Right lobe of liver (tissue), 4 donors: ENCODE measurements around the gene HKDC1.

ENCODE experiments used
- POLR2A ChIP-seq: fragments of 450-650 bp; IDR thresholded peaks from one replicate; pipeline ENCODE4 v1.6.1; 2017; ENCODE audit warnings: antibody characterized with exemption, mild to moderate bottlenecking
- TF ChIP-seq, protein P1 (sequence below), 4 donors: fragments of 200-600 bp in 3 of 4; fragments of 450-650 bp in 1 of 4; IDR thresholded peaks; one replicate each; pipeline versions ENCODE4 v1.5.1 to v1.8.0; 2016 to 2022; ENCODE audit warnings: antibody characterized with exemption in 4 of 4, mild to moderate bottlenecking in 2 of 4
- donor health status: DM: no; HTN: no; CAD: no.
- donor health status: DM: no; HTN: no; CAD: no.
- donor health status: DM: no; HTN: yes; CAD: no.

GRCh38 chr10:69179089-69179742, 40.9 kb upstream of the HKDC1 start:
- TF ChIP-seq POLR2A, result no peak
- TF ChIP-seq, protein P1, sequence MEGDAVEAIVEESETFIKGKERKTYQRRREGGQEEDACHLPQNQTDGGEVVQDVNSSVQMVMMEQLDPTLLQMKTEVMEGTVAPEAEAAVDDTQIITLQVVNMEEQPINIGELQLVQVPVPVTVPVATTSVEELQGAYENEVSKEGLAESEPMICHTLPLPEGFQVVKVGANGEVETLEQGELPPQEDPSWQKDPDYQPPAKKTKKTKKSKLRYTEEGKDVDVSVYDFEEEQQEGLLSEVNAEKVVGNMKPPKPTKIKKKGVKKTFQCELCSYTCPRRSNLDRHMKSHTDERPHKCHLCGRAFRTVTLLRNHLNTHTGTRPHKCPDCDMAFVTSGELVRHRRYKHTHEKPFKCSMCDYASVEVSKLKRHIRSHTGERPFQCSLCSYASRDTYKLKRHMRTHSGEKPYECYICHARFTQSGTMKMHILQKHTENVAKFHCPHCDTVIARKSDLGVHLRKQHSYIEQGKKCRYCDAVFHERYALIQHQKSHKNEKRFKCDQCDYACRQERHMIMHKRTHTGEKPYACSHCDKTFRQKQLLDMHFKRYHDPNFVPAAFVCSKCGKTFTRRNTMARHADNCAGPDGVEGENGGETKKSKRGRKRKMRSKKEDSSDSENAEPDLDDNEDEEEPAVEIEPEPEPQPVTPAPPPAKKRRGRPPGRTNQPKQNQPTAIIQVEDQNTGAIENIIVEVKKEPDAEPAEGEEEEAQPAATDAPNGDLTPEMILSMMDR (IDR thresholded peaks at IDR 0.05), result no peak
